Fibroblast of mammary gland (primary cell): ENCODE results near the gene KCP.

Experiments used
- DNase-seq: peaks from one replicate; pipeline ENCODE4 v3.0.0-alpha.2; 2010; ENCODE audit warnings: low read depth
- H3K4me3 ChIP-seq: 2 replicates; pipeline ENCODE4 v1.5.1; 2011; ENCODE audit warnings: low read depth, mild to moderate bottlenecking, low read length, moderate library complexity; ENCODE audit not compliant: control insufficient read depth
- TF ChIP-seq, protein P1 (sequence below): conservative IDR thresholded peaks from 2 replicates; pipeline ENCODE4 v1.5.1; 2011; ENCODE audit warnings: low read depth, low read length, inconsistent platforms; ENCODE audit not compliant: control insufficient read depth, insufficient read depth

The KCP gene

DNA sequence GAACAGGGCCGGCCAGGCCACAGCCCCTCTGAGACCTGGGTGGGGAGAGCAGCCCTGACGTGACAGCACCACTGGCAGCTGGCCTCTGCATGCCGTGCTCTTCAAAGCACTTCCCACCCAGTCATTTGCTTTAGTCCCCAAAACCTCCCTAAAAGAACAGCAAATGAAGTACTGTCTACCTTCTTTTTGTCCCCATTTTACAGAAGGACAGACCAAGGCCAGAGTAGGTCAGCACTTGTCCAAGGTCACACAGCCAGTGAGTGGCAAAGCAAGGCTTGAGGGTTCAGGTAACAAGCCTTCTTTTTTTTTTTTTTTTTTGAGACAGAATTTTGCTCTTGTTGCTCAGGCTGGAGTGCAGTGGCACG lies 32.8 kb downstream of the KCP start:
- no peak overlapping the region for H3K4me3 ChIP-seq
- TF ChIP-seq, protein P1, sequence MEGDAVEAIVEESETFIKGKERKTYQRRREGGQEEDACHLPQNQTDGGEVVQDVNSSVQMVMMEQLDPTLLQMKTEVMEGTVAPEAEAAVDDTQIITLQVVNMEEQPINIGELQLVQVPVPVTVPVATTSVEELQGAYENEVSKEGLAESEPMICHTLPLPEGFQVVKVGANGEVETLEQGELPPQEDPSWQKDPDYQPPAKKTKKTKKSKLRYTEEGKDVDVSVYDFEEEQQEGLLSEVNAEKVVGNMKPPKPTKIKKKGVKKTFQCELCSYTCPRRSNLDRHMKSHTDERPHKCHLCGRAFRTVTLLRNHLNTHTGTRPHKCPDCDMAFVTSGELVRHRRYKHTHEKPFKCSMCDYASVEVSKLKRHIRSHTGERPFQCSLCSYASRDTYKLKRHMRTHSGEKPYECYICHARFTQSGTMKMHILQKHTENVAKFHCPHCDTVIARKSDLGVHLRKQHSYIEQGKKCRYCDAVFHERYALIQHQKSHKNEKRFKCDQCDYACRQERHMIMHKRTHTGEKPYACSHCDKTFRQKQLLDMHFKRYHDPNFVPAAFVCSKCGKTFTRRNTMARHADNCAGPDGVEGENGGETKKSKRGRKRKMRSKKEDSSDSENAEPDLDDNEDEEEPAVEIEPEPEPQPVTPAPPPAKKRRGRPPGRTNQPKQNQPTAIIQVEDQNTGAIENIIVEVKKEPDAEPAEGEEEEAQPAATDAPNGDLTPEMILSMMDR: no peak
- no peak for DNase-seq

DNA sequence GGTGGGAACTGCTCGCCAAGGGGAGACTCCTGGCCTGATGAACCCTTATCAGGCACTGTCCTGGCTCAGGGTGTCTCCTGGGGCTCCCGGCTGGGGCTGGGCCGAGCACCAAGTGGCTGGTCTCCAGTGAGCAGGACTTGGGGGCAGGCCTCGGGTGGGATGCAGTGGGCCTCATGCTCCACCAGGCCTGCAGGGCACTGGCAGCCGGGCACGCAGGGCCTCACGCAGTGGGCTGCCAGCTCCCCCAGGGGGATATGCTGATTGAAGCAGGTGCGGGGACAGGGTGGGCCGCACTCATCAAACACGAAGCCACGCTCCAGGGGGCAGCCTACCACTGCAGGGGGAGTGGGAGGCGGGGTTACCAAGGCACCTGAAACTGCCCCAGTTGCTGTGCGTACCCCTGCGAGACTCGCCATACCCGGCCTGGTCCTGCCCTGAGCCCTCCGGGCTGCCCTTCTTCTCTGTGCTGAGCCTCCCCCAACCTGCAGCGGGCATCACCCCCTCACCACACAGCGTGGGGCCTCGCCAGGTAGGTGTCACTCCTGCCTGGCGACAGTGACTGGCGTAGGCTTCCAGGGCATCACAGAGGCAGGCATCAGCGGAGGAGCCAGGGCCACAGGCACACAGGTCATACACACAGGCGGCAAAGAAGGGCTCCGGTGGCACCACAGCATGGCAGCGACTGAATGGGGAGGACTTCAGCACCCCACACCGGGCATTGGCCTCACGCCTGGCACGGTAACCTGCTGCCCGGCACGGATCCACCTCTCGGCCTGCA lies 33.3 kb downstream of the KCP start:
- no peak for DNase-seq
- H3K4me3 ChIP-seq: no peak overlapping the region
- TF ChIP-seq, protein P1: no peak

GRCh38 chr7:128876586-128876977 lies 33.9 kb downstream of the KCP start:
- no peak overlapping the region for H3K4me3 ChIP-seq
- TF ChIP-seq, protein P1: no peak
- DNase-seq: no peak

DNA sequence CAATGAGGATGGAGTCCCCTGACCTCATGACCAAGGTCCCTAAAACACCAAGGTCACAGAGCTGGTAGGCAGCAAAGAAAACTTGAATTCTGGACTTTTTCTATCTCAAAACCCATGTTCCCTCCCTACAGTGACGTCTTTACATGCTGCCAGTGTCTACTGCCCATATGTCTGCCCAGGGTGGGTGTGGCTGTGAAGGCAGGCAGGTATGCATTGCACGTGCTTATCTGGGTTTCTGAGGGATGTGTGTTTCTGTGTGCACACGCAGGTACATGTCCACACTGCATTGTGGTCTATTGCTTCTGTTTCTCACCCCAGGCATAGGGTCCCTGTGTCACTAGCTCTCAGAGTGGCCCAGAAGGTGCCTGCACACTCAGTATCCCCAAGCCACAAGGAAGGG lies 34.4 kb downstream of the KCP start:
- TF ChIP-seq, protein P1: no peak
- no peak for DNase-seq
- H3K4me3 ChIP-seq: no peak overlapping the region

GRCh38 chr7:128875523-128875948 lies 35.0 kb downstream of the KCP start:
- TF ChIP-seq, protein P1: no peak
- DNase-seq: no peak
- no peak overlapping the region for H3K4me3 ChIP-seq

DNA sequence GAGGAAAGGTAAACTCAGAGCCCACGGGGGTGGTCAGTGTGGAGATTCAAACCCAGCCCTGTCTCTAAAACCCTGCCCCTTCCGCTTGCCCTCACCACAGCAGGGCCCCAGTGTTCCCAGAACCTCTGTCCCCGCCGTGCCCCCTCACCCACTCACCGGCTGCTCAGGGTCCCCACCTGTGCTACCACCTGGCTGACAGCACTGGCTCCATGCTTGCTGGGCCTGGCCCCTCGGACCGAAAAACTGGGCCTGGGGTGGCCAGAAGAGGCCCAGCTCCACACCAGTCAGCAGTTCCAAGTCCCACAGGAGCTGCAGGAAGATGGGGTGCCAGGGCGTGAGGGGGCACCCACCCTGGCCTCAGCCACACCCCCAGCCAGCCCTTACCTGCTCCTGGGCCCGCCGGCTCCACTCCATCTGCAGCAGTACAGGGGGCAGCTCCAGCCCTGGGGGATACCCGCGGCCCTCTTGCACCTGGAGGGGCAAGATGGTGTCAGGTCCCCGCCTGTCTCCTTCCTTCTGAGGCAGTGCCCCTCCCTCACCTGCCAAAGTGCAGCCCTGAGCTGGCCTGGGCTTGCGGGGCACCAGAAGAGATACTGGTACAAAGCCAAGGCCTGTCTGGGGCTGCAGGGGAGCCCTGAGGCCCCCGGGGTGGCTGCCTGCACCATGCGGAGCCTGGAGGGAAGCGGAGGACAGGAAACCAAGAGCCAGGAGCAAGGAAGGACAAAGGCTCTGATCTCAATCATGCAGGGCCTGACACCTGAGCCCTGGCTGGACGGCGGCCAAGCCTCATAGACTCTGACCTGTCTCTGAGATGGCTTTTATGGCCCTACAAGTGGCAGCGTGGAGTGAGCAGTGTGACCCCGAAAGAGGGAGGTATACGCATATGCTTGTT lies 36.1 kb downstream of the KCP start:
- DNase-seq: no peak
- H3K4me3 ChIP-seq: no peak overlapping the region
- TF ChIP-seq, protein P1: no peak
